K562 (cell line): ENCODE results near the gene CCL19.

Source experiments
- CBX8 ChIP-seq: fragments of 200-600 bp; sonication (generic); IDR thresholded peaks from 2 replicates; pipeline ENCODE4 v1.6.1; 2012; ENCODE audit warnings: borderline replicate concordance, mixed run types, low read depth, mild to moderate bottlenecking, moderate library complexity, mixed read lengths, low read length, control low read depth, inconsistent platforms; ENCODE audit not compliant: poor library complexity, severe bottlenecking; ENCODE audit errors: extremely low read depth
- CTCF ChIP-seq, 3 experiments: IDR thresholded peaks in 2 of 3; conservative IDR thresholded peaks in 1 of 3; 2 replicates each; pipeline ENCODE4 v1.5.1; 2011 to 2012; ENCODE audit warnings: low read length in 3 of 3, mild to moderate bottlenecking in 3 of 3, control low read depth in 2 of 3, improper control_type of control experiment in 1 of 3, inconsistent platforms in 1 of 3, low read depth in 1 of 3, mixed read lengths in 1 of 3, moderate library complexity in 1 of 3; ENCODE audit not compliant: insufficient read depth in 2 of 3
- EZH2 ChIP-seq: IDR thresholded peaks from 2 replicates; pipeline ENCODE4 v1.6.1; 2012; ENCODE audit warnings: low read depth, mild to moderate bottlenecking, inconsistent platforms, low read length, borderline replicate concordance
- MAZ ChIP-seq, 2 experiments: fragments of 450-650 bp in 1 of 2; sonication (generic) in 1 of 2; formaldehyde crosslinking; IDR thresholded peaks in 1 of 2; conservative IDR thresholded peaks in 1 of 2; 2 replicates each; pipeline versions ENCODE4 v1.4.0 to v1.5.0; 2020; ENCODE audit warnings: mild to moderate bottlenecking in 1 of 2, missing genetic modification reagents in 1 of 2
- MLX ChIP-seq, 2 experiments: fragments of 450-650 bp in 1 of 2; sonication (generic) in 1 of 2; formaldehyde crosslinking; conservative IDR thresholded peaks; 2 replicates each; pipeline versions ENCODE4 v1.4.0 to v1.8.1; 2020 to 2022; ENCODE audit warnings: mild to moderate bottlenecking in 1 of 2, missing genetic modification reagents in 1 of 2
- NFXL1 ChIP-seq: fragments of 450-650 bp; formaldehyde crosslinking; IDR thresholded peaks from 2 replicates; pipeline ENCODE4 v1.4.0; 2021; ENCODE audit warnings: mild to moderate bottlenecking
- POLR2A ChIP-seq: fragments of 450-650 bp; conservative IDR thresholded peaks from 2 replicates; pipeline ENCODE4 v1.6.1; 2016
- POLR2AphosphoS5 ChIP-seq: IDR thresholded peaks from 2 replicates; pipeline ENCODE4 v1.6.1; 2011; ENCODE audit warnings: mild to moderate bottlenecking, low read depth, low read length, moderate library complexity; ENCODE audit not compliant: control insufficient read depth, insufficient read depth
- PPARD ChIP-seq: fragments of 250-450 bp; sonication (Bioruptor Pico); IDR thresholded peaks from 2 replicates; pipeline ENCODE4 v1.8.0; 2022; ENCODE audit warnings: inconsistent platforms, mild to moderate bottlenecking, moderate library complexity
- SIX5 ChIP-seq, 2 experiments: IDR thresholded peaks; 2 replicates each; pipeline ENCODE4 v1.6.1; 2011; ENCODE audit warnings: low read length in 2 of 2, borderline replicate concordance in 1 of 2, low read depth in 1 of 2, mild to moderate bottlenecking in 1 of 2, moderate library complexity in 1 of 2; ENCODE audit not compliant: insufficient read depth in 1 of 2
- U2AF1 ChIP-seq: fragments of 200-400 bp; formaldehyde crosslinking; optimal IDR thresholded peaks from 2 replicates; pipeline ENCODE3; 2017; ENCODE audit warnings: mild to moderate bottlenecking, low read depth, low read length, moderate library complexity

- TF ChIP-seq POLR2A (no peak), CBX8 (no peak), MAZ (CRISPR knock-in tag; conservative IDR thresholded peaks at IDR 0.05 in 1 of 2, IDR thresholded peaks at IDR 0.05 in 1 of 2) (no peak), POLR2AphosphoS5 (no peak), SIX5 (IDR thresholded peaks at IDR 0.05; ENCODE audit: borderline replicate concordance in 1 of 2, insufficient read depth in 1 of 2, low read depth in 1 of 2, low read length in 2 of 2) (no peak), PPARD (no peak), NFXL1 (CRISPR knock-in tag) (no peak), CTCF (IDR thresholded peaks at IDR 0.05 in 2 of 3, conservative IDR thresholded peaks at IDR 0.05 in 1 of 3; ENCODE audit: insufficient read depth in 2 of 3, low read depth in 1 of 3, low read length in 3 of 3) (no peak), MLX (CRISPR knock-in tag; conservative IDR thresholded peaks at IDR 0.05) (no peak), EZH2 (no peak), U2AF1 (no peak)
Observed at GRCh38 chr9:34693560-34693959, 2.5 kb upstream of the CCL19 start.
